HepG2 (cell line): ENCODE data around the gene MFAP1. TPM values are rescaled to one million over a fixed set of nuclear protein-coding genes. Genes with fewer than 3 reads are reported as not detected.

Experiments
- BORCS8-MEF2B ChIP-seq: sonication (generic); formaldehyde crosslinking; IDR thresholded peaks from 2 replicates; pipeline ENCODE4 v1.8.0; 2022; ENCODE audit warnings: mild to moderate bottlenecking, missing genetic modification reagents
- ELF1 ChIP-seq: sonication (generic); formaldehyde crosslinking; IDR thresholded peaks from 2 replicates; pipeline ENCODE4 v1.4.0; 2020; ENCODE audit warnings: missing genetic modification reagents
- FOXA3 ChIP-seq: IDR thresholded peaks from 2 replicates; pipeline ENCODE4 v1.6.1; 2016; ENCODE audit warnings: missing genetic modification reagents, missing compliant biosample characterization
- GABPB1 ChIP-seq: IDR thresholded peaks from 2 replicates; pipeline ENCODE4 v1.6.1; 2016; ENCODE audit warnings: mild to moderate bottlenecking, missing genetic modification reagents, moderate library complexity, missing compliant biosample characterization
- HNRNPLL ChIP-seq: fragments of 200-400 bp; formaldehyde crosslinking; IDR thresholded peaks from 2 replicates; pipeline ENCODE4 v1.6.1; 2017; ENCODE audit warnings: mild to moderate bottlenecking, low read depth, low read length; ENCODE audit not compliant: poor library complexity, severe bottlenecking
- KMT2B ChIP-seq: IDR thresholded peaks from 2 replicates; pipeline ENCODE4 v1.6.1; 2016; ENCODE audit warnings: missing genetic modification reagents, missing compliant biosample characterization
- NFATC3 ChIP-seq: sonication (generic); formaldehyde crosslinking; IDR thresholded peaks from 2 replicates; pipeline ENCODE4 v1.5.1; 2020; ENCODE audit warnings: mild to moderate bottlenecking, missing genetic modification reagents
- PHF8 ChIP-seq: sonication (generic); formaldehyde crosslinking; IDR thresholded peaks from 2 replicates; pipeline ENCODE4 v1.5.0; 2020; ENCODE audit warnings: missing genetic modification reagents
- POLR2AphosphoS5 ChIP-seq: IDR thresholded peaks from 2 replicates; pipeline ENCODE4 v1.6.1; 2012; ENCODE audit warnings: low read depth, low read length
- PRMT3 ChIP-seq: sonication (generic); formaldehyde crosslinking; IDR thresholded peaks from 2 replicates; pipeline ENCODE4 v1.8.1; 2022; ENCODE audit warnings: low read depth, mild to moderate bottlenecking, moderate library complexity, missing genetic modification reagents, borderline replicate concordance
- RXRA ChIP-seq: sonication (generic); formaldehyde crosslinking; IDR thresholded peaks from 2 replicates; pipeline ENCODE4 v1.5.1; 2020; ENCODE audit warnings: missing genetic modification reagents
- SIN3B ChIP-seq: fragments of 150-350 bp; IDR thresholded peaks from 2 replicates; pipeline ENCODE4 v1.6.1; 2014; ENCODE audit warnings: low read length
- SIX4 ChIP-seq: sonication (generic); formaldehyde crosslinking; IDR thresholded peaks from 2 replicates; pipeline ENCODE4 v1.4.0; 2020; ENCODE audit warnings: missing genetic modification reagents
- SKIL ChIP-seq: sonication (generic); formaldehyde crosslinking; IDR thresholded peaks from 2 replicates; pipeline ENCODE4 v1.8.0; 2022; ENCODE audit warnings: missing genetic modification reagents, mild to moderate bottlenecking, moderate library complexity, borderline replicate concordance
- TARDBP ChIP-seq: sonication (generic); formaldehyde crosslinking; IDR thresholded peaks from 2 replicates; pipeline ENCODE4 v1.8.0; 2022; ENCODE audit warnings: mild to moderate bottlenecking, missing genetic modification reagents
- THAP8 ChIP-seq: sonication (generic); formaldehyde crosslinking; IDR thresholded peaks from 2 replicates; pipeline ENCODE4 v1.5.1; 2020; ENCODE audit warnings: missing genetic modification reagents, mild to moderate bottlenecking, borderline replicate concordance
- YEATS2 ChIP-seq: sonication (generic); formaldehyde crosslinking; IDR thresholded peaks from 2 replicates; pipeline ENCODE4 v1.4.0; 2020; ENCODE audit warnings: missing genetic modification reagents, borderline replicate concordance
- ZNF264 ChIP-seq: sonication (generic); formaldehyde crosslinking; IDR thresholded peaks from 2 replicates; pipeline ENCODE4 v1.4.0; 2020; ENCODE audit warnings: missing genetic modification reagents
- ZNF274 ChIP-seq: sonication (generic); formaldehyde crosslinking; IDR thresholded peaks from 2 replicates; pipeline ENCODE4 v1.5.1; 2020; ENCODE audit warnings: mild to moderate bottlenecking, missing genetic modification reagents
- ZNF652 ChIP-seq: IDR thresholded peaks from 2 replicates; pipeline ENCODE4 v1.6.1; 2016; ENCODE audit warnings: low read depth, borderline replicate concordance
- ZNF772 ChIP-seq: sonication (generic); formaldehyde crosslinking; IDR thresholded peaks from 2 replicates; pipeline ENCODE4 v1.5.0; 2020; ENCODE audit warnings: mild to moderate bottlenecking, missing genetic modification reagents
- ZNF788 ChIP-seq: sonication (generic); formaldehyde crosslinking; IDR thresholded peaks from 2 replicates; pipeline ENCODE4 v1.5.0; 2020; ENCODE audit warnings: mild to moderate bottlenecking, missing genetic modification reagents, borderline replicate concordance
- ZSCAN29 ChIP-seq: sonication (generic); formaldehyde crosslinking; conservative IDR thresholded peaks from 2 replicates; pipeline ENCODE4 v1.4.0; 2020; ENCODE audit warnings: mild to moderate bottlenecking, missing genetic modification reagents
- polyA plus RNA-seq, 8 experiments: library from polyadenylated mRNA; depleted of rRNA in 3 of 8; stranded (reverse) in 7 of 8; unstranded in 1 of 8; fragments of >200 nt; fragmentation: Illumina TruSeq in 4 of 8; extraction: Trizol in 4 of 8; gene quantifications; 2 replicates each; pipeline versions ENCODE4 v1.2.1 to v1.2.3, GENCODE V29; 2011 to 2016; ENCODE audit warnings: low read depth in 4 of 8, missing spikeins in 1 of 8, mixed read lengths in 1 of 8; ENCODE audit not compliant: insufficient read depth in 1 of 8
- total RNA-seq, 5 experiments: library from RNA; depleted of rRNA; stranded (reverse); fragments of >200 nt; fragmentation: Illumina TruSeq; extraction: Trizol; gene quantifications; 2 replicates each; pipeline ENCODE4 v1.2.3, GENCODE V29; 2016; ENCODE audit warnings: low read depth in 1 of 5
- TF ChIP-seq, protein P1 (sequence below): sonication (generic); formaldehyde crosslinking; IDR thresholded peaks from 2 replicates; pipeline ENCODE4 v1.8.1; 2023; ENCODE audit warnings: mild to moderate bottlenecking, moderate library complexity, missing genetic modification reagents

The MFAP1 gene
- total and polyA plus RNA-seq, 2 of the 13 experiments (the other 11 are each of a cell fraction or from before 2014, with no cell fraction given): 11.8 to 39.5 TPM

- TF ChIP-seq THAP8: 0 out of 2 replicates have a peak, but pooled peaks have one; percentile 44
- no peak for TF ChIP-seq ZNF274 (CRISPR knock-in tag)
- TF ChIP-seq SIN3B: no peak
- 0 out of 2 replicates have a peak, but pooled peaks have one; percentile 37 for TF ChIP-seq ZNF772 (CRISPR knock-in tag)
- no peak for TF ChIP-seq SKIL (CRISPR knock-in tag)
- TF ChIP-seq HNRNPLL: peak; percentile 49
- 0 out of 2 replicates have a peak, but pooled peaks have one; percentile 19 for TF ChIP-seq FOXA3 (CRISPR knock-in tag)
- TF ChIP-seq ZSCAN29 (CRISPR knock-in tag): peak; percentile 53
- TF ChIP-seq POLR2AphosphoS5: peak; percentile 95
- 0 out of 2 replicates have a peak, but pooled peaks have one; percentile 13 for TF ChIP-seq SIX4 (CRISPR knock-in tag)
- TF ChIP-seq ZNF652: no peak
- TF ChIP-seq PRMT3 (CRISPR knock-in tag): no peak
- TF ChIP-seq ZNF788 (CRISPR knock-in tag): peak; percentile 49; the same call in 1 of the 2 replicates
- peak; percentile 81 for TF ChIP-seq PHF8 (CRISPR knock-in tag)
- peak; percentile 95 for TF ChIP-seq GABPB1 (CRISPR knock-in tag)
- TF ChIP-seq BORCS8-MEF2B: peak; percentile 76; the same call in 1 of the 2 replicates
- TF ChIP-seq TARDBP: peak; percentile 78
- peak; percentile 67; the same call in 1 of the 2 replicates for TF ChIP-seq YEATS2 (CRISPR knock-in tag)
- peak; percentile 59; the same call in 1 of the 2 replicates for TF ChIP-seq KMT2B (CRISPR knock-in tag)
- TF ChIP-seq NFATC3: no peak
- TF ChIP-seq ZNF264 (CRISPR knock-in tag): no peak
- TF ChIP-seq, protein P1, sequence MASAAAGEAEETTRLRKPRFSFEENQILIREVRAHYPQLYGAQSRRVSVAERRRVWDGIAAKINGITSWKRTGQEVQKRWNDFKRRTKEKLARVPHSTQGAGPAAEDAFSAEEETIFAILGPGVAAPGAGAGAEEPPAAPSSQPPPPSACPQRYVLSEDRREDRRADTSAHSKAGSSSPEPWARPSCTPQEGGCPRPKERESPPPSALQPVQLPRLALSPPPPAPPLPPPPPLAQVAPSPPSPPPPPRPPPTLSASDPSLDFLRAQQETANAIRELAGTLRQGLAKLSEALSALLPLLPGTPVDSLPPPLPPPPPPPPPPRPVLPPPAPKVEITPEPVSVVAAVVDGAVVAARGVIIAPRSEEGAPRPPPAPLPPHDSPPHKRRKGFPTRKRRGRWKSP: peak; percentile 47; the same call in 1 of the 2 replicates
- TF ChIP-seq ELF1: peak; percentile 91
- peak; percentile 40; the same call in 1 of the 2 replicates for TF ChIP-seq RXRA (CRISPR knock-in tag)
Measured at GRCh38 chr15:43800286-43801141, 24.0 kb downstream of the MFAP1 start, which contains the start of gene HYPK (continued).
